Neural cell (in vitro differentiated cells): Measurements from ENCODE around the gene FOXJ2. TPM values are rescaled to one million over a fixed set of nuclear protein-coding genes. Genes with fewer than 3 reads are reported as not detected.
"Not testable (repeated sequence)": the region's sequence is repeated elsewhere in the genome, so short reads cannot be mapped to it uniquely, and the experiment has no call there.

Experiments used
- H2AFZ ChIP-seq: fragments of 200-600, 300-800 bp; sonication (generic), shearing (Covaris generic); 2 replicates; pipeline ENCODE4 v1.6.0; 2014; ENCODE audit warnings: low read depth, mild to moderate bottlenecking, antibody characterized with exemption, low read length, moderate library complexity
- H3F3A ChIP-seq: fragments of 200-600 bp; shearing (Covaris generic); 2 replicates; pipeline ENCODE4 v1.6.1; 2016; ENCODE audit warnings: mild to moderate bottlenecking, moderate library complexity, mixed read lengths, antibody characterized with exemption, low read length; ENCODE audit not compliant: insufficient read depth, poor library complexity, severe bottlenecking
- H3K27ac ChIP-seq: fragments of 200-600, 300-800 bp; sonication (generic), shearing (Covaris generic); 2 replicates; pipeline ENCODE4 v1.5.1; 2014; ENCODE audit warnings: mild to moderate bottlenecking, low read length, moderate library complexity
- H3K27me3 ChIP-seq: fragments of 300-800, 200-600 bp; sonication (generic), shearing (Covaris generic); 2 replicates; pipeline ENCODE4 v1.6.0; 2014; ENCODE audit warnings: mild to moderate bottlenecking, low read depth, low read length, moderate library complexity; ENCODE audit not compliant: insufficient read depth
- H3K36me3 ChIP-seq: fragments of 300-800, 200-600 bp; sonication (generic), shearing (Covaris generic); 2 replicates; pipeline ENCODE4 v1.5.1; 2014; ENCODE audit warnings: mild to moderate bottlenecking, antibody characterized with exemption, low read length, moderate library complexity; ENCODE audit not compliant: insufficient read depth
- H3K4me2 ChIP-seq: fragments of 300-800, 200-600 bp; sonication (generic), shearing (Covaris generic); 2 replicates; pipeline ENCODE4 v1.6.0; 2014; ENCODE audit warnings: mild to moderate bottlenecking, low read length
- H3K4me3 ChIP-seq: fragments of 300-800, 200-600 bp; sonication (generic), shearing (Covaris generic); 2 replicates; pipeline ENCODE4 v1.5.1; 2014; ENCODE audit warnings: mild to moderate bottlenecking, low read length, moderate library complexity
- H3K79me2 ChIP-seq: fragments of 200-600 bp; shearing (Covaris generic); replicated peaks from 2 replicates; pipeline ENCODE4 v1.6.0; 2014; ENCODE audit warnings: mild to moderate bottlenecking, low read length, moderate library complexity; ENCODE audit not compliant: insufficient read depth
- H3K9ac ChIP-seq: fragments of 300-800, 200-600 bp; sonication (generic), shearing (Covaris generic); 2 replicates; pipeline ENCODE4 v1.6.1; 2016; ENCODE audit warnings: mild to moderate bottlenecking, low read length, mixed read lengths
- H3K9me2 ChIP-seq: fragments of 200-600 bp; shearing (Covaris generic); 2 replicates; pipeline ENCODE4 v1.6.1; 2016; ENCODE audit warnings: mild to moderate bottlenecking, low read length, mixed read lengths; ENCODE audit not compliant: insufficient read depth
- H3K9me3 ChIP-seq: fragments of 200-600, 300-800 bp; sonication (generic), shearing (Covaris generic); 2 replicates; pipeline ENCODE4 v1.6.1; 2016; ENCODE audit warnings: mild to moderate bottlenecking, mixed run types, low read length, moderate library complexity, mixed read lengths
- H4K20me1 ChIP-seq: fragments of 200-600 bp; shearing (Covaris generic); 2 replicates; pipeline ENCODE4 v1.6.1; 2016; ENCODE audit warnings: mild to moderate bottlenecking, mixed run types; ENCODE audit not compliant: insufficient read depth
- CTCF ChIP-seq: fragments of 450-650 bp; IDR thresholded peaks from 2 replicates; pipeline ENCODE4 v1.5.1; 2014; ENCODE audit warnings: antibody characterized with exemption, mild to moderate bottlenecking, moderate library complexity; ENCODE audit not compliant: poor library complexity, severe bottlenecking
- EP300 ChIP-seq: fragments of 450-650 bp; conservative IDR thresholded peaks from 2 replicates; pipeline ENCODE4 v1.6.1; 2014; ENCODE audit warnings: antibody characterized with exemption, mild to moderate bottlenecking, moderate library complexity; ENCODE audit not compliant: poor library complexity, severe bottlenecking
- EZH2 ChIP-seq: fragments of 200-600, 300-800 bp; shearing (Covaris generic), sonication (generic); IDR thresholded peaks from 2 replicates; pipeline ENCODE4 v1.6.1; 2014; ENCODE audit warnings: antibody characterized with exemption, low read length, borderline replicate concordance, mild to moderate bottlenecking; ENCODE audit not compliant: insufficient read depth, poor library complexity, severe bottlenecking
- MXI1 ChIP-seq: fragments of 450-650 bp; conservative IDR thresholded peaks from 2 replicates; pipeline ENCODE4 v1.6.1; 2014; ENCODE audit warnings: antibody characterized with exemption, mild to moderate bottlenecking; ENCODE audit not compliant: poor library complexity, severe bottlenecking
- POLR2AphosphoS5 ChIP-seq: IDR thresholded peaks from 2 replicates; pipeline ENCODE4 v1.6.1; 2012
- RAD21 ChIP-seq: fragments of 450-650 bp; conservative IDR thresholded peaks from 2 replicates; pipeline ENCODE4 v1.6.1; 2014; ENCODE audit warnings: antibody characterized with exemption, mild to moderate bottlenecking, moderate library complexity
- REST ChIP-seq: IDR thresholded peaks from 2 replicates; pipeline ENCODE4 v1.6.1; 2012; ENCODE audit warnings: borderline replicate concordance
- SMC3 ChIP-seq: fragments of 450-650 bp; conservative IDR thresholded peaks from 2 replicates; pipeline ENCODE4 v1.6.1; 2014; ENCODE audit warnings: antibody characterized with exemption, mild to moderate bottlenecking, moderate library complexity; ENCODE audit not compliant: poor library complexity
- TAF1 ChIP-seq: IDR thresholded peaks from 2 replicates; pipeline ENCODE4 v1.6.1; 2012; ENCODE audit warnings: low read depth
- polyA plus RNA-seq: library from polyadenylated mRNA; depleted of rRNA; stranded (reverse); fragments of >200 nt; gene quantifications from 2 replicates; pipeline ENCODE4 v1.2.3, GENCODE V29; 2014

FOXJ2 gene
- polyA plus RNA-seq, 1 donor from 2014 or later = 5.8 TPM

- no peaks in the 10 kb centered on the region for H3K9me2 ChIP-seq
- H3K4me2 ChIP-seq = peak overlapping the region; percentile 89
- no peaks in the 10 kb centered on the region for H3K9me3 ChIP-seq
- no peaks in the 10 kb centered on the region for H3K36me3 ChIP-seq
- H3K4me3 ChIP-seq = peak overlapping the region; percentile 81
- H3K27ac ChIP-seq = peak overlapping the region; percentile 99
- TF ChIP-seq SMC3 (no peak), TAF1 (no peak), EP300 (no peak), CTCF (no peak), MXI1 (no peak), RAD21 (no peak), EZH2 (no peak), REST (no peak), POLR2AphosphoS5 (no peak)
- peak overlapping the region; percentile 84 for H2AFZ ChIP-seq
- H3K27me3 ChIP-seq = no peaks in the 10 kb centered on the region
- H4K20me1 ChIP-seq = no peaks in the 10 kb centered on the region
- no peaks in the 10 kb centered on the region for H3F3A ChIP-seq
- peak overlapping the region; percentile 98 for H3K9ac ChIP-seq
- peaks cover 51% of the 10 kb centered on the region for H3K79me2 ChIP-seq
These were observed 50.2 kb downstream of the FOXJ2 start for GRCh38 chr12:8082808-8083100.

GRCh38 chr12:8084351-8084750 lies 51.8 kb downstream of the FOXJ2 start:
- H3F3A ChIP-seq, H3K9ac ChIP-seq, H4K20me1 ChIP-seq, H3K27ac ChIP-seq, H3K27me3 ChIP-seq, H3K9me2 ChIP-seq, H3K9me3 ChIP-seq, H2AFZ ChIP-seq, H3K36me3 ChIP-seq: not testable (repeated sequence)
- peak overlapping the region; percentile 81 for H3K4me3 ChIP-seq
- H3K79me2 ChIP-seq = peaks cover 66% of the 10 kb centered on the region
- peak overlapping the region; percentile 53 for H3K4me2 ChIP-seq

GRCh38 chr12:8087666-8088065 lies 55.1 kb downstream of the FOXJ2 start:
- H3K9me2 ChIP-seq = no peaks in the 10 kb centered on the region
- H4K20me1 ChIP-seq = no peaks in the 10 kb centered on the region
- H3K4me2 ChIP-seq = no peak overlapping the region
- H3K36me3 ChIP-seq = no peaks in the 10 kb centered on the region
- no peak overlapping the region for H3K9ac ChIP-seq
- no peak overlapping the region for H3K4me3 ChIP-seq
- no peak for TF ChIP-seq POLR2AphosphoS5
- TF ChIP-seq MXI1 = no peak
- no peaks in the 10 kb centered on the region for H3K27me3 ChIP-seq
- no peaks in the 10 kb centered on the region for H3F3A ChIP-seq
- no peak overlapping the region for H2AFZ ChIP-seq
- no peaks in the 10 kb centered on the region for H3K9me3 ChIP-seq
- peaks cover 65% of the 10 kb centered on the region for H3K79me2 ChIP-seq
- no peak overlapping the region for H3K27ac ChIP-seq
